HG03196 (cell line): Measurements from ENCODE around the gene GAMT.

Experiments
- ATAC-seq: cut with Tn5 transposase; IDR thresholded peaks from one replicate; pipeline ENCODE4 v1.9.1; 2021; ENCODE audit not compliant: unreplicated experiment

The GAMT gene

DNA sequence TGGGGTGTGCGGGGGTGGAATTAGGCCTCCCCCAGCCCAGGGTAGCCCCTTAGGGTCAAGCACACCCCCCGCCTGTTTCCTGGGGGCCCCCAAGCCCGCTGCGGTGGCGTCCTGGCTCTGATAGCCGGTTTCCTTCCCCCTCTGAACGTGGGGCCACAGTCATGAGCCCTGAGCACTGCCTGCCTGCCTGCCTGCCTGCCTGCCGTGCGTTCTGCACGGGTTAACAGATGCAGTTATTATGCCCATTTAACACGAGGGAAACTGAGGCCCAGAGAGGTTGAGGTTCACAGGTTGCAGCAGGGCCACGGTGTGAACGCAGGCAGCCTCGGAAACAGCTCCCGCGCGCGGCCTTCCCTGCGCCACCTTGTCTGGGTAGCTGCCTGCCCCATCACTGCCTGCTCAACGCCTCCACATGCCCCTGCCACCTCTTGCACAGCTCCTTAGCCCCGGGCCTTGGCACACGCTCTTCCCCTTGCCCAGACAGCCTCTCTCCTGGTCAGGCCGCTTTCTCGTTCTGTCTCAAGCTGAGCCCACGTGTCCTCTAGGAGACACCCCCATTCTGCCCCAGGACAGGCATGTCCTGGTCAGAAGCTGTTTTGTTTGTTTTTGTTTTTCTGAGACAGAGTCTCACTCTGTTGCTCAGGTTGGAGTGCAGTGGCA lies 1.2 kb upstream of the GAMT start:
- no peak for ATAC-seq

DNA sequence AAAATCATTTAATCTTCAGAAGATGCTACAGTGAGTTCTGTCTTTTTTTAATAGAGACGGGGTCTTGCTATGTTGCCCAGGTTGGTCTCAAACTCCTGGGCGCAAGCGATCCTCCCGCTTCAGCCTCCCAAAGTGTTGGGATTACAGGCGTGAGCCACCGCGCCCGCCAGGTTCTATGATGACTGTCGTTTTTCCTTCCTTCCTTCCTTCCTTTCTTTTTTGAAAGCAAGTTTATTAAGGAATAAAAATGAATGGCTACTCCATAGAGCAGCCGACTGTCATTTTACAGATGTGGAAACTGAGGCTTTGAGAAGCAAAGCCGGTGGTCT lies 511 bp upstream of the GAMT start:
- no peak for ATAC-seq

DNA sequence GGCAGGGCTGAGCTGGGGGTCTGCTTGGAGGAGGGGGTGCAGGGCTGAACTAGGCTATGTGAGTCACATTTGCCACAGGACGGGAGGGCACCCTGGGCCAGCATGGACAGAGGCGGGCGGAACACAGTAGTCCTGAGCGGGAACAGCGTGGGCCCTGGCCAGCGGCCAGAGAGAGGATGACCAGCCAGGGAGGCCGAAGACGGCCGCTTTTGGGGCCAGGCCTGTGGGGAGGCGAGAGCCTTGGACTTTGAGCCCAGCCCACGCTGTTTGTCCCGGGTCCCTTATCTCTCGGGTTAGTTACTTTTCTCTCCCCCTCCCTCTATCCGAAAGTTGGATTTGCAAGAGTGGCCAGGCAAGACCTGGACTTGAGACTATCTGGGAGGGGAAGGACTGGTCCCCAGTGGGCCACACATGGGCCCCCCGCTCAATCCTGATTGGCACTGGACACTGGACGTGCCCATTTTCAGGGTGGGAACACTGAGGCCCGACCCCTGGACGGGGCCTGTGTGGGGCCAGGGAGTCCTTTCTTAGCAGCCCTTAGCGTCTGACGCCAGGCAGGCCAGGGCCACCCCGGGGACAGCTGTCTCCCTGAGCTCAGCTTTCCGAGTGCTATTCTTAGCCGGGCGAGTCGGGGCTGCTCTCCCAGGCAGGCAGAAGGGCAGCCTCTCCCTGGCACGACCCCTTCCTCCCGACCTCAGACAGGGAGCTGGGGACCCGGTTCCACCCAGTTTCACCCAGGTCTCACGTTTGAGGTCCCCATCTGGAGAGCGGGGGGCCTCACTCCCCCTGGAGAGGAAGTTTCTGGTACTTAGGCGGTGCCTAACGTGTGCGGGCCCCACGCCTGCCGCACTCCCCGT lies 833 bp downstream of the GAMT start:
- ATAC-seq: no peak

DNA sequence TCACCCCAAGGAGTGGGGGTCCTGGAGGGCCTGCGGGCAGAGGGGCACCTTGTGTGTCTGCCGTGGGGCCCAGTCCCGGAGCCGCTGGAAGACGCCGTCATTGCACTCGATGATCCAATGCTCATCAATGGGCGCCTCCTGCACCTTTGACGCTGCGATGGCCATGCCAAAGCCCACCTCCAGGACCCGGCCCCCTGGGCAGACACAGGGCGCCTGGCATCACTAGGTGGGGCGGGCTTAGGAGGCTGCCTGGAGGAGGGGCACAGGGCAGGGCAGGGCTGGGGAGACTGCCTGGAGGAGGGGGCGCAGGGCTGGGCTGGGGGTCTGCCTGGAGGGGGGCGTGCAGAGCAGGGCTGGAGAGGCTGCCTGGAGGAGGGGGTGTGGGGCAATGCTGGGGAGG lies 1.6 kb downstream of the GAMT start:
- ATAC-seq: no peak

DNA sequence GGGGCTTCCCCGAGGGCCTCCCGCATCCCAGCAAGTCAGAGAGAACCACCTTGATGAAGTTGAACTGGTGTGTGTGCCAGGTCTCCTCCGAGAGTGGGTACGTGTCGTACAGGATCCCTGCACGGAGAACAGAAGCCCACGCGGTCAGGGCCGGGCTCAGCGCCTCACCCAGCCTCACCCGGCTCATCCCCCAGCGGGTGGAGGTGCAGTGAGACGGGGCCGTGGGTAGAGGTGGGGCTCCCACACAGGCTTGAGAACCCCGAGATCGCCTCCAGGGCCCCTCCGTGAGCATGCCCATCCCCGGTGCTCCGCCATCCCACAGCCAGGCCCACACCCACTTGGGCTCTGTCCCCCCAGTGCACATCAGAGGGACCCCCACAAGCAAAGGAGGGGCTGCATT lies 2.3 kb downstream of the GAMT start:
- no peak for ATAC-seq

DNA sequence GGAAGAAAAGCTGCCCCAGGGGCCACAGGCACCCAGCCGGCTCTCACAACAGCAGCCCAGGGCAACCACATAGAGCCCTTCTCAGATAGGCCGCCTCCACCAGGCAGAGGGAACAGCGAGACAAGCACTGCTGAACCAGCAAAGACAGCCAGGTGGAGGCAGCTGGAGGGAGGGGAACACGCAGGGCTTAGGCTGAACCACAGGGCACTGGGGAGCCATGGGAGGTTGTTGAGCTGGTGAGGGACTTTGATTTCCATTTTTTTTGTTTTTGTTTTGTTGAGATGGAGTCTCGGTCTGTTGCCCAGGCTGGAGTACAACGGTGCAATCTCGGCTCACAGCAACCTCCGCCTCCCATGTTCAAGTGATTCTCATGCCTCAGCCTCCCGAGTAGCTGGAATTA lies 3.5 kb downstream of the GAMT start:
- ATAC-seq: no peak

DNA sequence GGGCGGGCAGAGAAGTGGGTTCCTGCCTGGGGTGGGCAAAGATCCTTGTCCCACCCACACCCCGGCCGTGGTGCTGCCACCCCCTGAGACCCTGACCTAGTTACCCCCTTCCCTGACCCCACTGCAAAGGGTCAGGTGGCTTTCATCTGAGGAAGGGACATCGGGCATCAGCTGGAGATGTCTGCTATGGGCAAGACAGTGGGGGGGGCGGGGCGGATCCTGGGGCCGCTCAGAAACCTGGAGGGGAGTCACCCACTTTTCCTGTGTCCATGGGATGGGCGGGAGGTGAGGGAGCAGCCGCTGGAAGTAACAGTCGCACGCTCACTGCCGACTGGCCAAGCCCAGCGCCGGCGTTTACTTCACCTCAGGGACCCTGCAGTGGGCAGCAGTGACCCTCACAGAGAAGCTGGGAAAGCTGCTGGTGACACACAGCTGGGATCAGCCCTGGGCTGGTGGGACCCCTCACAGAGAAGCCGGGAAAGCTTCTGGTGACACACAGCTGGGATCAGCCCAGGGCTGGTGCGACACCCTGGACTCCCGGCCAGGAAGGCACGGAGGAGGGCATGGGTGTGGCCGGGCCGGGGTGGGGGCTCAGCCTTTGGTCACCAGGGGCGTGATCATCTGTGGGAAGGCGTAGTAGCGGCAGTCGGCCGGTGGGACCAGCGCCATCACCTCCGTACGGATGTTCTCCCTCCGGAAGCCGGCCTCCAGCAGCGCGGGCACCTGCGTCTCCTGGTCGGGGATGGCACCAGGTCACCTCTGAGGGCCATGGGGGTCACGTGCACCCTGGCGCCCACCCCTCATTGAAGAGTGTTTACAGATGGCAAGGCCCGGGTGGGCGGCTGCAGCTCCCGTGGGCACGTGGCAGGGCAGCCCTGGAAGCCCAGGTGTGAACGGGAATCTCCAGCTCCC lies 4.3 kb downstream of the GAMT start:
- ATAC-seq: no peak

DNA sequence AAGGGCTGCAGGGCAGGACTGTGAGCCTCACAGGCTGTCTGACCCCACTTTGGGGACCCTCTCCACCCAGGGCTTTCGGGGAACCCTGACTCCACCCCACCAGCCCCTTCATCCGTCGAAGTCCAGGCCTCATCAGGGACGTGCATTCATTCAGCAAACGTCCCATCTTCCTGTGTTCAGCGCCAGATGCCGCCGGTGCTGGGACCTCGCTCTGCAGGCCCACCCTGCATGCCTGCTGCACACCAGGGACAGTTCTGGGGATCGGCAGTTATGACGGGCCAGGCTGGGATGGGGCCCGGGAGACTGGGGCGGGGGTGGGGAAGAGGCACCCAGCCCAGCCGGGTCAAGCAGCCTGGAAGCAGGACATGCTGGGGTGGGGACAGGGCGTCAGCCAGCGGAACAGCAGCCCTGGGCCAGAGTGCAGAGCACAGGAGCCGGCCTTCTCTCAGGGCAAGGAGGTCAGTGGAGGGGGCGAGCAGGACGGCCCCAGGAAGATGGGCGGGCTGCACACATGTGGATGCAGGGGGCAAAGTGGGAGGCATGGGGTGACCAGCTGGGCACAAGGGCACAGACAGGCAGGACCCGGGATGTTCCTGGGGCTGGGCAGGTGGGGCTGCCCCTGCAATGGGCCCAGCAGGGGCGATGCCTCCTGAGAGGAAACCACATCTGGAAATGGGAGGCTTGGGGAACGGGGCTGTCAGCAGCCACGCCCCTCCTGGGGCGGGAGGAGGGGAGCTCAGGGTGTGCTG lies 5.1 kb downstream of the GAMT start:
- ATAC-seq: no peak

DNA sequence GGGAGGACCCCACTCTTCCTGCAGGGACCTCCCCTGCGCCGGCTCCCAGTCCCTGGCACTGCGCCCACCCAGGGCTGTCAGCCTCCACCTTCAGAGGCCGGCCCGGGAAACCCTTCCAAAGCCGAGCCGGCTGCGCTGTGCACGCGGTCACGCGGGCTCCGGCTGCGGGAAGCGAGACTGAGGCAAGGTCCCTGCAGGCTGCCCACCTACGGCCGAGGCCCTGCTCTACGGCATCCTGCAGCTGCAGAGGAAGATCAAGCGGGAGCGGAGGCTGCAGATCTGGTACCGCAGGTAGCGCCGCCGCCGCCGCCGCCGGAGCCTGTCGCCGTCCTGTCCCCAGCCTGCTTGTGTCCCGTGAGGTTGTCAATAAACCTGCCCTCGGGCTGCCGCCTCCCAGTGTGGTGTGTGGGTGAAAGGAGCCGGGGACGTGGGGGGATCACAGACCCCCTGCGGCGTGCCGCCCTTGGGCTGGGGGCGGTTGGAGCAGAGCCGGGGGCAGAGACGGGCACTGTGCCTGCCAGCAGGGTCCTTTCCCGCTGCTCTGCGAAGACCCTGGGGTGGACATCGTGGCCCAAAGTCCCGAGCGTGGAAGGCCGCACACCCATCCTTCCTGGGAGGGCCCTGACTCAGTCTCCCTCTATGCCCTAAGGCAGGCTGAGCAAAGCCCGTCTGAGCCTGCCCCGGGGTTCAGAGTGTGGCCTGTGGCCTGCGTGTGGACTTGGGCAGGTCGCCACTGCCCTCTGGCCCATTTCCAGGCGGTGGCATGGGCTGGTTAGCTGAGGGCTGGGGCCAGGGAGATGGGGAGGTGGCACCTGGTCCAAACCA lies 5.9 kb downstream of the GAMT start:
- ATAC-seq: no peak

DNA sequence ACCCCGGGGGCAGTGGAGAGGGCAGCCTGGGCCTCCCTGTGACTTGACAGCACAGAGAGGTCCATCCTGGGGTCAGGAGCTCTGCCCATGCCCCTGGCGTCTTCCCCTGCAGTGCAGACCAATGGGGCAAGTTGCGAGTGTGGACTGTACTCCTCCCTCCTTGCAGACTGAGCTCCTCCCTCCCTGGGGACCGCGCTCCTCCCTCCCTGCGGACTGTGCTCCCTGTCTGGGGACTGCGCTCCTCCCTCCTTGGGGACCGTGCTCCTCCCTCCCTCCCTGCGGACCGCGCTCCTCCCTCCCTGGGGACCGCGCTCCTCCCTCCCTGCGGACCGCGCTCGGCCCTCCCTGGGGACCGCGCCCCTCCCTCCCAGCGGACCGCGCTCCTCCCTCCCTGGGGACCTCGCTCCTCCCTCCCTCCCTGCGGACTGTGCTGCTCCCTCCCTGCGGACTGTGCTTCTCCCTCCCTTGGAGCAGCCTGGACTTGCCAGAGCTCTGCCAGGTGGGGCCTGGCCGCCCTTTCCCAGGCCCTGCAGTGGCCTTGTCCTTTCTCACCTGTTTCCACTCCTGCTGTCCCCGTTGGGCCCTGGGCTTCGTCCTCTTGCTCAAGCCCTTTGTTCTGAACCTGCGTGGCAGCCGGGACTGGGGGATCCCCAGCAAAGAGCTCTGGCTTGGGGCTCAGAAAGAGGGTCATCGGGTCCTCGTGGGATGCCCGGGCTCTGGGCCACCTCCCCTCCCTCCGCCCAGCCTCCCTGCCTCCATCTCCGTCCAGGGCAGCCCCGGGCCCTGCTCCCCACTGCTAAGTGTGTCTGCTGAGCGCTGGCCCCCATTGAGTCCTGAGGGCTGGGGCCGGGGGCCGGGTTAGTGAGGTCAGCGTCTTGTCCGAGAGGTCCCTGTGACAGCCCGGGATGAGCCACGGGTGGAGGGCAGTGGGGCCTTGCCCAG lies 6.8 kb downstream of the GAMT start:
- no peak for ATAC-seq

DNA sequence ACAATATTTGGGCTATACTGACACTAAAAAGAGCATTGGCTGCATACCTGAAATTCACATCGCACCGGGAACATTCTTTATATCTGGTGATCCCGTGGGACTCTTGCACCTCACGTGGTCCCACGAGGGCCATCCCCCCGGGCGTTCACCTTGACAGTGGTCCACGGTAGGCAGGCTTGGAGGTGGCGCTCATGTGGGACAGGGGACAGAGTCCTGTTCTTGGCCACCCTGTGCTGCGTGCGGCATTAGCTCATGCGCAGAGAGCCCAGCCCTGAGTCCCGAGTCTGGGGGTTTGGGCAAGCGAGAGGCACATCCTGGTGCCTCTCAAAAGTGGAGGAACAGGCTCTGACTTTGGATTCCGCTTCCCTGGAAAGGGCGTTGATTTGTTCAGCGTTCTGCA lies 7.5 kb downstream of the GAMT start:
- no peak for ATAC-seq

DNA sequence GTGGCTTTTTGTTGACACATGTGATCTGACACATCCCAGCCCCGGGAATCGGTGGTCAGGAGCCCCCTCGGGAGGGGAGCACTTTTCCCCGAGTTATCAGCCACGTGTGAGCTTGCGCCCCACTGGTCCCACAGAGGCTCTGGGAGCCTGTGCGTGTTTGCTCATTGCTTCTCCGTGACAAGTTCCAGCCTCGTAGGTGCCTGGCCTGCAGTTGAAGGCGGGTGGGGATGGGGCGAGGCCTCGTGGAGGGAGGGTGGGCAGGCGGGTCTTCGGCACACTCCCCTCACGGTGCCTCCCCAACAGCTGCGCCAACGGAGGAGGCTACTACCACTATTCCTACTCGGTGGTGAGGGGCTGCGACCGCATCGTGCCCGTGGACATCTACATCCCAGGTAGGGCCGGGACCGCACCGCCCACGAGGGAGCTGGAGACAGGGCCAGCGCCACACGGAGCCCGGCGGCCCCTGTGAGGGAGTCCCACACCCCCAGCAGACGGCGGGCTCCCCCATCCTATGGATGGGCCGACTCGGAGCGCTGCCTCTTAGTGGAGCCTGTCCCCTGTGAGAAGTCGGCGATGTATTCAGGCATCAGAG lies 8.3 kb downstream of the GAMT start:
- no peak for ATAC-seq

DNA sequence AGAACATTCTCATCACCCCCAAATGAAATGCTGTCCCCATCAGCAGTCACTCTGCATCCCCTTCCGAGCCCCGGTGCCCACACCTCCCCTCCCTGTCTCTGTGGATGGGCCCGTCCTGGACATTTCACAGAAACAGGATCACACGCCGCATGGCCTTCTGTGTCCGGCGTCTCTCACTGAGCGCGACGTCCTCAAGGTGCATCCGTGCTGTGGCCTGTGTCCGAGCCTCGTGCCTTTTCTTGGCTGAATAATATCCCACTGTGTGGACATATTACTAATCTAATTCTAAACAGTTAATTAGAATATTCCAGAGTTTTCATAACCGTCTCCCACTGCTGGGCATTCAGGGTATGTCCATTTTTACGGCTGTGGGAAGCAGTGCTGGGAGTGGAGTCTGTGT lies 8.9 kb downstream of the GAMT start:
- ATAC-seq: no peak

DNA sequence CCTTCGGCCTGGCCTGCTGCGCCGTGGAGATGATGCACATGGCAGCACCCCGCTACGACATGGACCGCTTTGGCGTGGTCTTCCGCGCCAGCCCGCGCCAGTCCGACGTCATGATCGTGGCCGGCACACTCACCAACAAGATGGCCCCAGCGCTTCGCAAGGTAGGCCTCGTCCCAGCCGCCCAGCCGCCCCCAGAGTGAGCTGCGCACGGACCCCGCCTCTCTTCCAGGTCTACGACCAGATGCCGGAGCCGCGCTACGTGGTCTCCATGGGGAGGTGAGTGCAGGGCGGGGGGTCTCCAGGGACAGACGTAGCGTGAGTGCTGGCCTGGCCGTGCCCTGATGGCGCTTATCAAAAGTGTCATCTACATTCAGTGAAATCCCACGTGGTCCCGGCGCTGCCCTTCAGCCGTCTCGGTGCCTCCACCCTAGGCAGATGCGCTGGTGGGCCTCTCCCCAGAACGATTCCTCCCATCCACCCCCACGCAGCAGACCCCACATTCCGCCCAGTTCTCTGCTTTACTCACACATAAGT lies 10.4 kb downstream of the GAMT start:
- ATAC-seq: no peak

DNA sequence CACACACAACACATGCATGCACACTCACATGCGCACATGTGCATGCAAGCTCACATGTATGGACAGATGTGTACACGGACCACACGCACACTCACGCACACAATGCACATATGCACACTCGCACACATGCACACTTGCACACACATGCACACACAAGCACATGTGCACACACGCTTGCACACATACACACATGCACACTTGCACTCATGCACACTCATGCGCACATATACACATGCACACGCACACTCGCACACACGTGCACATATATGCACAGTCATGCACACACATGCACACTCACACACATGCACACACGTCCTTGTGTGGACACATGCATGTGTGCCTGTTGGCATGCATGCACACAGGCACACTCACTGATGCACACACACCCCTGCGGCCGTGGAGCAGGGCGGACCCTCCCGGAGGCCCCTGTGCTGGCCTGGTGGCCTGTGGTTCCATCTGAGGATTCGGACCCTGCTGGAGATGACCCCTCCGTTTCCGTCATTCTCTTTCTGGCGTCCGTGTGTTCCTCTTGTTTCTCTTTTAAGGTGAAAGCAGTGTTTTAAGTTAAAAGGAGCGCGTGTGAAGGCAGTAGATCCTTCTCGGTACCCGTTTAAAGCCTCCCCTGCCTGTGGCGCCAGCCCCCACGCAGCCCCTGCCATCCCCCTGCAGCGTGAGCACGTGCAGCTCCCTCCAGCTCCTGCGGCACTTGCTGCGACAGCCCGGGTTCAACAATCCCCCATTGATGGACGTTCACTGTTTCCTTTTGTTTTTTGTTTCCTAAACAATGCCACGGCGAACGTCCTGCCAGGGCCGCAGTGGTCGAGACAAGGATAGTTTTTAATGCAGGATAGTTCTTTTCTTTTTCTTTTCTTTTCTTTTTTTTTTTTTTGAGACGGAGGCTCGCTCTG lies 12.1 kb downstream of the GAMT start:
- ATAC-seq: no peak

DNA sequence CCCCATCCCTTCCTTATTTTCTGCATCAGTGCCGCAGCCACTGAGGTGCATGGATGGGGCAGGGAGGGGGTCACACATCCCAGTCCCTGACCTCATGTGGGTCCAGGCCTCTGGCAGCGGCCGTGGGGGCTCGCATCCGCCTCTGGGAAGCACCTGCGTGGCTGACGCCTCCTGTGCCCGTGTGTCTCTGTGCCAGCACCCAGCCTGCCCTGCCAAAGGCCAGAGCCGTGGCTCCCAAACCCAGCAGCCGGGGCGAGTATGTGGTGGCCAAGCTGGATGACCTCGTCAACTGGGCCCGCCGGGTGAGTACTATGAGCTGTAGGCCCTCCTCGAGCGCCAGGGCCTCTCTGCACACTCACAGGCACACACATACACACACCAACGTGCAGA lies 12.7 kb downstream of the GAMT start:
- no peak for ATAC-seq
